Esophagus muscularis mucosa (tissue), 3 donors: Measurements from ENCODE around the gene BBS1.
"Not testable (repeated sequence)": the region's sequence is repeated elsewhere in the genome, so short reads cannot be mapped to it uniquely, and the experiment has no call there.

ENCODE experiments used
- POLR2A ChIP-seq: fragments of 450-650 bp; IDR thresholded peaks from one replicate; pipeline ENCODE4 v1.6.1; 2017; ENCODE audit warnings: antibody characterized with exemption, moderate library complexity, mild to moderate bottlenecking, low read depth
- POLR2AphosphoS5 ChIP-seq, 2 donors: sonication (generic); formaldehyde crosslinking; IDR thresholded peaks; one replicate each; pipeline ENCODE4 v1.6.1; 2017; ENCODE audit warnings: antibody characterized with exemption in 2 of 2
- TF ChIP-seq, protein P1 (sequence below), 3 experiments: fragments of 200-600 bp in 2 of 3; fragments of 450-650 bp in 1 of 3; sonication (generic) in 2 of 3; IDR thresholded peaks; one replicate each; pipeline ENCODE4 v1.5.1; 2017 to 2019; ENCODE audit warnings: antibody characterized with exemption in 3 of 3, mild to moderate bottlenecking in 2 of 3, moderate library complexity in 1 of 3

DNA sequence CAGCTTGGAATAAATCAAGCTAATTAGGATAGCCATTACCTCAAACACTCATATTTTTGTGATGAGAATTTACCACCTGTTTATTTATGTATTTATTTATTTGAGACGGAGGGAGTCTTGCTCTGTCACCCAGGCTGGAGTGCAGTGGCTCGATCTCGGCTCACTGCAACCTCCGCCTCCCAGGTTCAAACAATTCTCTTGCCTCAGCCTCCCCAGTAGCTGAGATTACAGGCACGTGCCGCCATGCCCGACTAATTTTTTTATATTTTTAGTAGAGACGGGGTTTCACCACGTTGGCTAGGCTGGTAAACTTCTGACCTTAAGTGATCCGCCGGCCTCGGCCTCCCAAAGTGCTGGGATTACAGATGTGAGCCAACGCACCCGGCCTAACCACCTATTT, 34.5 kb downstream of the BBS1 start:
- not testable (repeated sequence) for TF ChIP-seq POLR2AphosphoS5 (IDR thresholded peaks at IDR 0.05); POLR2A
- TF ChIP-seq, protein P1, sequence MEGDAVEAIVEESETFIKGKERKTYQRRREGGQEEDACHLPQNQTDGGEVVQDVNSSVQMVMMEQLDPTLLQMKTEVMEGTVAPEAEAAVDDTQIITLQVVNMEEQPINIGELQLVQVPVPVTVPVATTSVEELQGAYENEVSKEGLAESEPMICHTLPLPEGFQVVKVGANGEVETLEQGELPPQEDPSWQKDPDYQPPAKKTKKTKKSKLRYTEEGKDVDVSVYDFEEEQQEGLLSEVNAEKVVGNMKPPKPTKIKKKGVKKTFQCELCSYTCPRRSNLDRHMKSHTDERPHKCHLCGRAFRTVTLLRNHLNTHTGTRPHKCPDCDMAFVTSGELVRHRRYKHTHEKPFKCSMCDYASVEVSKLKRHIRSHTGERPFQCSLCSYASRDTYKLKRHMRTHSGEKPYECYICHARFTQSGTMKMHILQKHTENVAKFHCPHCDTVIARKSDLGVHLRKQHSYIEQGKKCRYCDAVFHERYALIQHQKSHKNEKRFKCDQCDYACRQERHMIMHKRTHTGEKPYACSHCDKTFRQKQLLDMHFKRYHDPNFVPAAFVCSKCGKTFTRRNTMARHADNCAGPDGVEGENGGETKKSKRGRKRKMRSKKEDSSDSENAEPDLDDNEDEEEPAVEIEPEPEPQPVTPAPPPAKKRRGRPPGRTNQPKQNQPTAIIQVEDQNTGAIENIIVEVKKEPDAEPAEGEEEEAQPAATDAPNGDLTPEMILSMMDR (IDR thresholded peaks at IDR 0.05), result not testable (repeated sequence)
